Measurements from ENCODE around the gene PCYOX1L. TPM values are rescaled to one million over a fixed set of nuclear protein-coding genes. Genes with fewer than 3 reads are reported as not detected.

Gene PCYOX1L
- polyA plus RNA-seq, 1 donor from 2014 or later: 21.1 TPM

DNA sequence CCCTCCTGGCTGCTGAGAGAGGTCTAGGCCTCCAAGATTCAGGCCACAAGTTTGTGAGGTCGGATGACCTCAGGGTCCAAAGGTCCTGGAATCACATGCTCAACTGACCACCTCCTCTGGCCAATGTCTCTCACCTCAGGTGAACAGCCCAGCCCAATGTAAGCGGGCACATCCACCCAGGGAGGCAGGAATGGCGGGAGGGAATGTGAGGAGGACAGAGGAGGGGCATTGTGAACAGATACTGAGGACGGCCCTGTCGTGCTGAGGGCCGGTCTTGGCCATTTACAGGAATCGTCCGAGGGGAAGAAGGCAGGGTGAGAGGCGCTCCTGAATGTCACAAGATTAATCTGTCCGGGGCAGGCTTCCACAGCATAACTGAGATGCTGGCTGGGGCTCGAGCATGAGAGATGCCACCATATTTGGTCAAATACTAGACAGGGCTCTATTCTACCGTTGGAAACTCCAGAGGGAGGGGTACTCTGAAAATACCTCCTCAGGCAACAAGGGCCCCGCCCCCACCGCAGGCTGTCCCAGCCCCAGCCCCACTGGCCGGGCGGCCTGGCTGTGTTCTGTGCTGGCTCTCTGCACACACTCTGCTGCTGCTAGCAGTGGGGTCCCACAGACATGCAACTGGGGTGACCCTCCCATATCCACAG is 22.7 kb downstream of the PCYOX1L start:
- Histone ChIP-seq H3K27ac (ENCODE audit: low read length) (no peak overlapping the region), H3K9me2 (ENCODE audit: insufficient read depth, low read length) (no peaks in the 10 kb centered on the region), H3K9me3 (ENCODE audit: low read length) (no peaks in the 10 kb centered on the region), H4K20me1 (ENCODE audit: insufficient read depth) (no peaks in the 10 kb centered on the region), H3K4me2 (ENCODE audit: low read length) (no peak overlapping the region), H3K79me2 (replicated peaks; ENCODE audit: insufficient read depth, low read length) (no peaks in the 10 kb centered on the region), H2AFZ (ENCODE audit: low read depth, low read length) (no peak overlapping the region), H3K4me3 (ENCODE audit: low read length) (no peak overlapping the region), H3K9ac (ENCODE audit: low read length) (no peak overlapping the region), H3K27me3 (ENCODE audit: insufficient read depth, low read depth, low read length) (no peaks in the 10 kb centered on the region), H3F3A (ENCODE audit: insufficient read depth, low read length, poor library complexity, severe bottlenecking) (no peaks in the 10 kb centered on the region), H3K36me3 (ENCODE audit: insufficient read depth, low read length) (no peaks in the 10 kb centered on the region)
- TF ChIP-seq POLR2AphosphoS5 (IDR thresholded peaks at IDR 0.05) (no peak), EZH2 (IDR thresholded peaks at IDR 0.05; ENCODE audit: borderline replicate concordance, insufficient read depth, low read length, poor library complexity, severe bottlenecking) (no peak), RAD21 (conservative IDR thresholded peaks at IDR 0.05) (no peak), SMC3 (conservative IDR thresholded peaks at IDR 0.05; ENCODE audit: poor library complexity) (no peak), CTCF (IDR thresholded peaks at IDR 0.05; ENCODE audit: poor library complexity, severe bottlenecking) (no peak), TAF1 (IDR thresholded peaks at IDR 0.05; ENCODE audit: low read depth) (no peak), MXI1 (conservative IDR thresholded peaks at IDR 0.05; ENCODE audit: poor library complexity, severe bottlenecking) (no peak), EP300 (conservative IDR thresholded peaks at IDR 0.05; ENCODE audit: poor library complexity, severe bottlenecking) (no peak)
- TF ChIP-seq, protein P1, sequence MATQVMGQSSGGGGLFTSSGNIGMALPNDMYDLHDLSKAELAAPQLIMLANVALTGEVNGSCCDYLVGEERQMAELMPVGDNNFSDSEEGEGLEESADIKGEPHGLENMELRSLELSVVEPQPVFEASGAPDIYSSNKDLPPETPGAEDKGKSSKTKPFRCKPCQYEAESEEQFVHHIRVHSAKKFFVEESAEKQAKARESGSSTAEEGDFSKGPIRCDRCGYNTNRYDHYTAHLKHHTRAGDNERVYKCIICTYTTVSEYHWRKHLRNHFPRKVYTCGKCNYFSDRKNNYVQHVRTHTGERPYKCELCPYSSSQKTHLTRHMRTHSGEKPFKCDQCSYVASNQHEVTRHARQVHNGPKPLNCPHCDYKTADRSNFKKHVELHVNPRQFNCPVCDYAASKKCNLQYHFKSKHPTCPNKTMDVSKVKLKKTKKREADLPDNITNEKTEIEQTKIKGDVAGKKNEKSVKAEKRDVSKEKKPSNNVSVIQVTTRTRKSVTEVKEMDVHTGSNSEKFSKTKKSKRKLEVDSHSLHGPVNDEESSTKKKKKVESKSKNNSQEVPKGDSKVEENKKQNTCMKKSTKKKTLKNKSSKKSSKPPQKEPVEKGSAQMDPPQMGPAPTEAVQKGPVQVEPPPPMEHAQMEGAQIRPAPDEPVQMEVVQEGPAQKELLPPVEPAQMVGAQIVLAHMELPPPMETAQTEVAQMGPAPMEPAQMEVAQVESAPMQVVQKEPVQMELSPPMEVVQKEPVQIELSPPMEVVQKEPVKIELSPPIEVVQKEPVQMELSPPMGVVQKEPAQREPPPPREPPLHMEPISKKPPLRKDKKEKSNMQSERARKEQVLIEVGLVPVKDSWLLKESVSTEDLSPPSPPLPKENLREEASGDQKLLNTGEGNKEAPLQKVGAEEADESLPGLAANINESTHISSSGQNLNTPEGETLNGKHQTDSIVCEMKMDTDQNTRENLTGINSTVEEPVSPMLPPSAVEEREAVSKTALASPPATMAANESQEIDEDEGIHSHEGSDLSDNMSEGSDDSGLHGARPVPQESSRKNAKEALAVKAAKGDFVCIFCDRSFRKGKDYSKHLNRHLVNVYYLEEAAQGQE (IDR thresholded peaks at IDR 0.05; ENCODE audit: borderline replicate concordance): no peak

- Histone ChIP-seq H3K27me3 (ENCODE audit: insufficient read depth, low read depth, low read length) (no peaks in the 10 kb centered on the region), H3F3A (ENCODE audit: insufficient read depth, low read length, poor library complexity, severe bottlenecking) (no peaks in the 10 kb centered on the region), H3K4me2 (ENCODE audit: low read length) (no peak overlapping the region), H2AFZ (ENCODE audit: low read depth, low read length) (no peak overlapping the region), H3K4me3 (ENCODE audit: low read length) (no peak overlapping the region), H3K27ac (ENCODE audit: low read length) (no peak overlapping the region), H3K9me3 (ENCODE audit: low read length) (no peaks in the 10 kb centered on the region), H4K20me1 (ENCODE audit: insufficient read depth) (no peaks in the 10 kb centered on the region), H3K9ac (ENCODE audit: low read length) (no peak overlapping the region), H3K9me2 (ENCODE audit: insufficient read depth, low read length) (no peaks in the 10 kb centered on the region), H3K36me3 (ENCODE audit: insufficient read depth, low read length) (no peaks in the 10 kb centered on the region), H3K79me2 (replicated peaks; ENCODE audit: insufficient read depth, low read length) (no peaks in the 10 kb centered on the region)
- TF ChIP-seq MXI1 (conservative IDR thresholded peaks at IDR 0.05; ENCODE audit: poor library complexity, severe bottlenecking) (no peak), EZH2 (IDR thresholded peaks at IDR 0.05; ENCODE audit: borderline replicate concordance, insufficient read depth, low read length, poor library complexity, severe bottlenecking) (no peak)
These were observed 23.6 kb downstream of the PCYOX1L start for GRCh38 chr5:149381261-149381985.

Data from neural cell (in vitro differentiated cells).